GM19452 (cell line): ENCODE data around the gene HP.
"Not testable (repeated sequence)": the region's sequence is repeated elsewhere in the genome, so short reads cannot be mapped to it uniquely, and the experiment has no call there.

Source experiments
- ATAC-seq: cut with Tn5 transposase; IDR thresholded peaks from one replicate; pipeline ENCODE4 v1.9.1; 2021; ENCODE audit not compliant: unreplicated experiment

Gene HP

GRCh38 chr16:72043058-72043457 is 11.2 kb upstream of the HP start:
- ATAC-seq, result no peak

GRCh38 chr16:72043539-72043938 is 10.8 kb upstream of the HP start:
- ATAC-seq, result no peak

GRCh38 chr16:72044296-72044695 is 10.0 kb upstream of the HP start:
- no peak for ATAC-seq

- ATAC-seq, result no peak
These were observed 9.4 kb upstream of the HP start for GRCh38 chr16:72044825-72045359.

- ATAC-seq, result no peak
These were observed 5.2 kb upstream of the HP start for GRCh38 chr16:72049110-72049509.

GRCh38 chr16:72050769-72051464 is 3.4 kb upstream of the HP start:
- ATAC-seq, result no peak

- no peak for ATAC-seq
These were observed 2.5 kb upstream of the HP start for GRCh38 chr16:72051818-72052217.

GRCh38 chr16:72055911-72056310 is 1.6 kb downstream of the HP start:
- ATAC-seq, result no peak

- ATAC-seq, result not testable (repeated sequence)
These were observed 3.0 kb downstream of the HP start for GRCh38 chr16:72057313-72057712.

GRCh38 chr16:72059060-72059459 is 4.8 kb downstream of the HP start:
- not testable (repeated sequence) for ATAC-seq

- no peak for ATAC-seq
These were observed 6.1 kb downstream of the HP start for GRCh38 chr16:72060405-72060804.

- ATAC-seq, result no peak
These were observed 7.3 kb downstream of the HP start for GRCh38 chr16:72061564-72061963.

GRCh38 chr16:72064361-72064894 is 10.1 kb downstream of the HP start:
- no peak for ATAC-seq

- ATAC-seq, result no peak
These were observed 12.4 kb downstream of the HP start for GRCh38 chr16:72066747-72067146.

- no peak for ATAC-seq
These were observed 14.6 kb downstream of the HP start for GRCh38 chr16:72068930-72069329.

GRCh38 chr16:72072514-72073342 is 18.4 kb downstream of the HP start:
- ATAC-seq, result no peak

GRCh38 chr16:72073560-72074230 is 19.4 kb downstream of the HP start:
- ATAC-seq, result no peak

- ATAC-seq, result not testable (repeated sequence)
These were observed 20.8 kb downstream of the HP start for GRCh38 chr16:72075067-72075466.

GRCh38 chr16:72076991-72077706 is 22.8 kb downstream of the HP start:
- not testable (repeated sequence) for ATAC-seq

GRCh38 chr16:72083778-72084404 is 29.6 kb downstream of the HP start:
- ATAC-seq, result no peak
